HCT116 (cell line): ENCODE results near the gene C5AR2. TPM values are rescaled to one million over a fixed set of nuclear protein-coding genes. Genes with fewer than 3 reads are reported as not detected.

Experiments used
- ATAC-seq: fragments of 200-7000 bp; cut with Tn5 transposase; 2 replicates; pipeline ENCODE4 v1.9.1; 2020; ENCODE audit warnings: mild to moderate bottlenecking, moderate library complexity
- Bru-seq: library from RNA; stranded (reverse); fragments of 400-500 nt; gene quantifications from one replicate; lab custom pipeline; 2021; lab: Mats Ljungman, UMichigan
- BruChase-seq, 2 experiments: library from RNA; stranded (reverse); fragments of 400-500 nt; gene quantifications; one replicate each; lab custom pipeline; 2021; lab: Mats Ljungman, UMichigan
- BruUV-seq: library from RNA; stranded (reverse); fragments of 400-500 nt; replicated peaks from 2 replicates; lab custom pipeline; 2021; lab: Mats Ljungman, UMichigan
- CTCF ChIA-PET: fragments of 300-600 bp; sonication (Branson Sonifier 250); formaldehyde crosslinking; loops from one replicate; lab custom pipeline; 2021; ENCODE audit warnings: antibody characterized with exemption; lab: Charles Lee
- POLR2A ChIA-PET: fragments of 300-600, 350-600 bp; sonication (Branson Sonifier 250); formaldehyde crosslinking; loops from one replicate; lab custom pipeline; 2021; ENCODE audit warnings: antibody characterized with exemption; lab: Charles Lee
- RAD21 ChIA-PET, 2 experiments: fragments of 300-600 bp; sonication (Branson Sonifier 250); formaldehyde crosslinking; loops; one replicate each; lab custom pipeline; 2023; ENCODE audit warnings: low total read pairs in 2 of 2; ENCODE audit not compliant: uncharacterized antibody in 2 of 2, unreplicated experiment in 2 of 2, low non-redundant PET in 1 of 2; lab: Charles Lee
- DNase-seq: peaks from one replicate; pipeline ENCODE4 v3.0.0-alpha.2; 2010; ENCODE audit warnings: low read depth, low spot score
- H2AFZ ChIP-seq: fragments of 200-600 bp; shearing (Covaris generic), sonication (generic); 2 replicates; pipeline ENCODE4 v1.6.1; 2017; ENCODE audit warnings: low read depth, mixed run types, mixed read lengths, antibody characterized with exemption, low read length; ENCODE audit not compliant: poor library complexity, severe bottlenecking
- H3K27ac ChIP-seq: 2 replicates; pipeline ENCODE4 v1.5.1; 2012; ENCODE audit warnings: low read depth, low read length
- H3K27me3 ChIP-seq: fragments of 200-600 bp; sonication (generic); 2 replicates; pipeline ENCODE4 v1.6.1; 2016; ENCODE audit warnings: mixed run types, low read length, mixed read lengths; ENCODE audit not compliant: insufficient read depth
- H3K36me3 ChIP-seq, 2 experiments: fragments of 200-500 bp in 1 of 2; fragments of 200-600 bp in 1 of 2; sonication (Bioruptor generic) in 1 of 2; sonication (generic) in 1 of 2; 2 replicates each; pipeline versions ENCODE4 v1.5.1 to v1.6.1; 2014 to 2016; ENCODE audit warnings: low read length in 2 of 2, inconsistent platforms in 1 of 2, mixed read lengths in 1 of 2, mixed run types in 1 of 2; ENCODE audit not compliant: insufficient read depth in 2 of 2, control insufficient read depth in 1 of 2
- H3K4me1 ChIP-seq, 2 experiments: fragments of 200-600 bp in 1 of 2; sonication (generic) in 1 of 2; 2 replicates each; pipeline versions ENCODE4 v1.5.1 to v1.6.1; 2012 to 2017; ENCODE audit warnings: low read length in 2 of 2, inconsistent platforms in 1 of 2, mild to moderate bottlenecking in 1 of 2, mixed read lengths in 1 of 2, mixed run types in 1 of 2, moderate library complexity in 1 of 2; ENCODE audit not compliant: insufficient read depth in 2 of 2, control insufficient read depth in 1 of 2
- H3K4me2 ChIP-seq: fragments of 200-600 bp; sonication (generic); 2 replicates; pipeline ENCODE4 v1.6.1; 2017; ENCODE audit warnings: mixed run types, low read length, mixed read lengths
- H3K4me3 ChIP-seq, 2 experiments: fragments of 200-600 bp in 1 of 2; sonication (generic) in 1 of 2; replicated peaks in 1 of 2; 2 replicates each; pipeline ENCODE4 v1.5.1; 2011 to 2016; ENCODE audit warnings: low read length in 2 of 2, control low read depth in 1 of 2, low read depth in 1 of 2, mild to moderate bottlenecking in 1 of 2, mixed read lengths in 1 of 2, mixed run types in 1 of 2
- H3K79me2 ChIP-seq: fragments of 200-600 bp; sonication (generic); 2 replicates; pipeline ENCODE4 v1.6.1; 2017; ENCODE audit warnings: mild to moderate bottlenecking, mixed run types, low read length, moderate library complexity, mixed read lengths; ENCODE audit not compliant: insufficient read depth
- H3K9ac ChIP-seq: fragments of 200-600 bp; sonication (generic); 2 replicates; pipeline ENCODE4 v1.6.1; 2016; ENCODE audit warnings: low read length, mixed read lengths
- H3K9me2 ChIP-seq: fragments of 200-600 bp; sonication (generic), shearing (Covaris generic); 2 replicates; pipeline ENCODE4 v1.6.1; 2017; ENCODE audit warnings: mixed run types, mild to moderate bottlenecking, moderate library complexity; ENCODE audit not compliant: insufficient read depth
- H3K9me3 ChIP-seq, 2 experiments: fragments of 200-500 bp in 1 of 2; fragments of 200-600 bp in 1 of 2; sonication (Bioruptor generic) in 1 of 2; sonication (generic) in 1 of 2; 2 replicates each; pipeline ENCODE4 v1.6.1; 2014 to 2017; ENCODE audit warnings: low read length in 2 of 2, mixed read lengths in 2 of 2, inconsistent platforms in 1 of 2, low read depth in 1 of 2, mild to moderate bottlenecking in 1 of 2, mixed run types in 1 of 2, moderate library complexity in 1 of 2; ENCODE audit not compliant: control insufficient read depth in 1 of 2, insufficient read depth in 1 of 2
- H4K20me1 ChIP-seq: fragments of 200-600 bp; sonication (generic), shearing (Covaris generic); 2 replicates; pipeline ENCODE4 v1.6.1; 2017; ENCODE audit warnings: mixed run types, mild to moderate bottlenecking, moderate library complexity; ENCODE audit not compliant: insufficient read depth
- CBX3 ChIP-seq: IDR thresholded peaks from 2 replicates; pipeline ENCODE4 v1.6.1; 2012; ENCODE audit warnings: low read depth
- CEBPB ChIP-seq: IDR thresholded peaks from 2 replicates; pipeline ENCODE4 v1.6.1; 2012; ENCODE audit warnings: low read depth
- CTCF ChIP-seq, 3 experiments: fragments of 200-600 bp in 1 of 3; sonication (generic) in 1 of 3; IDR thresholded peaks in 2 of 3; conservative IDR thresholded peaks in 1 of 3; 2 replicates each; pipeline ENCODE4 v1.5.1; 2012 to 2017; ENCODE audit warnings: low read depth in 2 of 3, low read length in 2 of 3, antibody characterized with exemption in 1 of 3, borderline replicate concordance in 1 of 3, control low read depth in 1 of 3, mild to moderate bottlenecking in 1 of 3, mixed read lengths in 1 of 3, mixed run types in 1 of 3, moderate library complexity in 1 of 3; ENCODE audit not compliant: insufficient read depth in 1 of 3
- EGR1 ChIP-seq: IDR thresholded peaks from 2 replicates; pipeline ENCODE4 v1.6.1; 2012; ENCODE audit warnings: low read depth
- ELF1 ChIP-seq: IDR thresholded peaks from 2 replicates; pipeline ENCODE4 v1.6.1; 2012; ENCODE audit warnings: low read depth, borderline replicate concordance
- EZH2 ChIP-seq: fragments of 200-600 bp; sonication (generic); IDR thresholded peaks from 2 replicates; pipeline ENCODE4 v1.6.1; 2017; ENCODE audit warnings: antibody characterized with exemption, mixed run types
- EZH2phosphoT487 ChIP-seq: fragments of 200-600 bp; IDR thresholded peaks from 2 replicates; pipeline ENCODE4 v1.6.1; 2018; ENCODE audit warnings: antibody characterized with exemption, borderline replicate concordance
- FOSL1 ChIP-seq: IDR thresholded peaks from 2 replicates; pipeline ENCODE4 v1.6.1; 2012; ENCODE audit warnings: low read depth
- POLR2A ChIP-seq: IDR thresholded peaks from 2 replicates; pipeline ENCODE4 v1.7.0; 2011; ENCODE audit warnings: borderline replicate concordance; ENCODE audit not compliant: insufficient read depth, insufficient read length; ENCODE audit errors: extremely low read depth
- POLR2AphosphoS5 ChIP-seq: IDR thresholded peaks from 2 replicates; pipeline ENCODE4 v1.6.1; 2011; ENCODE audit warnings: mild to moderate bottlenecking, low read depth, low read length, moderate library complexity
- SIN3A ChIP-seq: IDR thresholded peaks from 2 replicates; pipeline ENCODE4 v1.6.1; 2012; ENCODE audit warnings: low read depth
- SP1 ChIP-seq: IDR thresholded peaks from 2 replicates; pipeline ENCODE4 v1.6.1; 2012; ENCODE audit warnings: low read depth
- SRF ChIP-seq: IDR thresholded peaks from 2 replicates; pipeline ENCODE4 v1.6.1; 2012; ENCODE audit warnings: low read depth
- TCF7L2 ChIP-seq: IDR thresholded peaks from 2 replicates; pipeline ENCODE4 v1.7.0; 2011; ENCODE audit warnings: borderline replicate concordance, inconsistent platforms; ENCODE audit not compliant: insufficient read depth, insufficient read length; ENCODE audit errors: extremely low read depth
- YY1 ChIP-seq: IDR thresholded peaks from 2 replicates; pipeline ENCODE4 v1.6.1; 2011; ENCODE audit warnings: low read length, low read depth, moderate library complexity, mild to moderate bottlenecking; ENCODE audit not compliant: insufficient replicate concordance; ENCODE audit errors: extremely low read depth
- ZFX ChIP-seq: fragments of 450-650 bp; IDR thresholded peaks from 2 replicates; pipeline ENCODE4 v1.6.1; 2017
- ZNF274 ChIP-seq: fragments of 200-500 bp; sonication (Bioruptor generic); IDR thresholded peaks from 2 replicates; pipeline ENCODE4 v1.6.1; 2014; ENCODE audit warnings: mild to moderate bottlenecking, low read depth, low read length, inconsistent platforms
- intact Hi-C: fragments of 100-400 bp; cut with micrococcal nuclease; formaldehyde crosslinking; loops from 2 replicates; pipeline ENCODE4 v1.10.0; 2022
- long read RNA-seq: library from polyadenylated mRNA; unstranded; transcript quantifications from one replicate; pipeline ENCODE4 v2.0.0, GENCODE V29; 2021; ENCODE audit not compliant: unreplicated experiment
- polyA plus RNA-seq: library from polyadenylated mRNA; unstranded; fragments of >200 nt; gene quantifications from 2 replicates; pipeline ENCODE4 v1.2.1, GENCODE V29; 2012; ENCODE audit warnings: missing spikeins
- total RNA-seq: library from RNA; stranded (reverse); gene quantifications from one replicate; pipeline ENCODE4 v1.2.1, GENCODE V29; 2021; ENCODE audit not compliant: unreplicated experiment
- TF ChIP-seq, protein P1 (sequence below): IDR thresholded peaks from 2 replicates; pipeline ENCODE4 v1.6.1; 2012; ENCODE audit warnings: low read depth

Gene C5AR2
- total RNA-seq (0.12 TPM), Bru-seq, nascent RNA (percentile 11 among the genes with signal in this experiment), BruChase-seq, experiment 1, labeled RNA remaining after a 6-hour chase (percentile 6 among the genes with signal in this experiment), BruChase-seq, experiment 2, labeled RNA remaining after a 2-hour chase (percentile 14 among the genes with signal in this experiment)
- polyA plus RNA-seq: 0.04 and 0.25 TPM in 2 replicates
- long read RNA-seq: 0 reads

DNA sequence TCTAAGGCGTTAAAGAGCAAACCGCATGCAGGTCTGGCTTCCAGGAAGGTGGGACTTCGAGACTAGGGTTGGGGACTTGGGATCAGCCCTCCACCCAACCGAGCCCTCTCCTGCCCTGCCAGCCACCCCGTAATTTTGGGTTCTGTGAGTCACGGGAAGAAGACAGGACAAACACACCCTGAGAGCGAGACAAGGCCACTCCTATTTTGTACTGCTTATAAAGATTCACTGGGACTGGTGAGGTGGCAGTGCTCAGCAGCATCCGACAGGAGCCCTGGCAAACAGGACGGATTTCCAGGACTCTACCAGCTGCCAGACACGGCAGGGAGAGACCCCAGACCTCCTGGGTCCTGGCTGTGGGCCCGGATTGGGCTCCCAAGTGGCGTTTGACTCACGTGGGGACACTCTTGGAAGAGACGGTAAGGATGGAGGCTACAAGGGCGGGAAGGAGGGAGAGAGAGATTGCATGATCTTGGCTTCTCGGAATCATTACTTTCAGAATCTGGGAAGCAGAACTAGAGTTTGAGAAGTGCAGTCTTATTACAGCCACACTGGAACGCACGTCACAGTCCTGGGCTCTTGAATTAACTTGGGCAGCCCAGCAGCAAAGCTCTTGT is at the start of gene C5AR2:
C5AR2 (plus strand) TSS at position 245 of the 617 bp plus-strand sequence. CDS start 8,625 bp downstream, outside the sequence.
- no peaks in the 10 kb centered on the region for H3K9me2 ChIP-seq
- H3K4me2 ChIP-seq: no peak within 1 kb of the TSS
- H3K27me3 ChIP-seq: no peaks in the 10 kb centered on the region
- DNase-seq (no peak), ATAC-seq (no peak)
- intact Hi-C loops: no loop called here
- ChIA-PET POLR2A (no interaction called here), RAD21 (no interaction called here), CTCF (no interaction called here)
- H3K79me2 ChIP-seq: no peaks in the 10 kb centered on the region
- no peak within 1 kb of the TSS for H2AFZ ChIP-seq
- H3K4me1 ChIP-seq: peaks cover 4 to 7% of the 10 kb centered on the region in 2 experiments
- no peaks in the 10 kb centered on the region for H3K9me3 ChIP-seq
- no peak for TF ChIP-seq CEBPB
- no peak for TF ChIP-seq SRF
- no peak for TF ChIP-seq SIN3A
- no peak for TF ChIP-seq CTCF (IDR thresholded peaks at IDR 0.05 in 2 of 3, conservative IDR thresholded peaks at IDR 0.05 in 1 of 3; ENCODE audit: borderline replicate concordance in 1 of 3, insufficient read depth in 1 of 3, low read depth in 2 of 3, low read length in 2 of 3)
- TF ChIP-seq YY1: no peak
- no peak for TF ChIP-seq SP1
- TF ChIP-seq, protein P1, sequence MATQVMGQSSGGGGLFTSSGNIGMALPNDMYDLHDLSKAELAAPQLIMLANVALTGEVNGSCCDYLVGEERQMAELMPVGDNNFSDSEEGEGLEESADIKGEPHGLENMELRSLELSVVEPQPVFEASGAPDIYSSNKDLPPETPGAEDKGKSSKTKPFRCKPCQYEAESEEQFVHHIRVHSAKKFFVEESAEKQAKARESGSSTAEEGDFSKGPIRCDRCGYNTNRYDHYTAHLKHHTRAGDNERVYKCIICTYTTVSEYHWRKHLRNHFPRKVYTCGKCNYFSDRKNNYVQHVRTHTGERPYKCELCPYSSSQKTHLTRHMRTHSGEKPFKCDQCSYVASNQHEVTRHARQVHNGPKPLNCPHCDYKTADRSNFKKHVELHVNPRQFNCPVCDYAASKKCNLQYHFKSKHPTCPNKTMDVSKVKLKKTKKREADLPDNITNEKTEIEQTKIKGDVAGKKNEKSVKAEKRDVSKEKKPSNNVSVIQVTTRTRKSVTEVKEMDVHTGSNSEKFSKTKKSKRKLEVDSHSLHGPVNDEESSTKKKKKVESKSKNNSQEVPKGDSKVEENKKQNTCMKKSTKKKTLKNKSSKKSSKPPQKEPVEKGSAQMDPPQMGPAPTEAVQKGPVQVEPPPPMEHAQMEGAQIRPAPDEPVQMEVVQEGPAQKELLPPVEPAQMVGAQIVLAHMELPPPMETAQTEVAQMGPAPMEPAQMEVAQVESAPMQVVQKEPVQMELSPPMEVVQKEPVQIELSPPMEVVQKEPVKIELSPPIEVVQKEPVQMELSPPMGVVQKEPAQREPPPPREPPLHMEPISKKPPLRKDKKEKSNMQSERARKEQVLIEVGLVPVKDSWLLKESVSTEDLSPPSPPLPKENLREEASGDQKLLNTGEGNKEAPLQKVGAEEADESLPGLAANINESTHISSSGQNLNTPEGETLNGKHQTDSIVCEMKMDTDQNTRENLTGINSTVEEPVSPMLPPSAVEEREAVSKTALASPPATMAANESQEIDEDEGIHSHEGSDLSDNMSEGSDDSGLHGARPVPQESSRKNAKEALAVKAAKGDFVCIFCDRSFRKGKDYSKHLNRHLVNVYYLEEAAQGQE: no peak
- no peak for TF ChIP-seq ELF1
- TF ChIP-seq EZH2: no peak
- no peak for TF ChIP-seq FOSL1
- no peak for TF ChIP-seq EGR1
- TF ChIP-seq CBX3: no peak
- no peak for TF ChIP-seq EZH2phosphoT487
- TF ChIP-seq POLR2AphosphoS5: no peak
- no peak for TF ChIP-seq ZFX
- TF ChIP-seq TCF7L2: no peak
- no peak for TF ChIP-seq POLR2A
- no peak for TF ChIP-seq ZNF274
- BruUV-seq: no TSS peak
- H3K27ac ChIP-seq: no peak within 1 kb of the TSS
- no peaks in the 10 kb centered on the region for H3K36me3 ChIP-seq
- H4K20me1 ChIP-seq: no peaks in the 10 kb centered on the region
- no peak within 1 kb of the TSS for H3K9ac ChIP-seq
- H3K4me3 ChIP-seq: no peak within 1 kb of the TSS
